ENCODE data around the gene CLEC4E. TPM values are rescaled to one million over a fixed set of nuclear protein-coding genes. Genes with fewer than 3 reads are reported as not detected.
"Not testable (repeated sequence)": the region's sequence is repeated elsewhere in the genome, so short reads cannot be mapped to it uniquely, and the experiment has no call there.

Gene CLEC4E
- total RNA-seq, 1 donor from 2014 or later: not detected

GRCh38 chr12:8572507-8572906 lies 31.8 kb upstream of the CLEC4E start:
- H3K27me3 Mint-ChIP-seq (ENCODE audit: unreplicated experiment): no peaks in the 10 kb centered on the region
- no peak overlapping the region for H3K27ac Mint-ChIP-seq (ENCODE audit: unreplicated experiment)
- DNase-seq (ENCODE audit: extremely low spot score, unreplicated experiment): no peak
- TF ChIP-seq, protein P1, sequence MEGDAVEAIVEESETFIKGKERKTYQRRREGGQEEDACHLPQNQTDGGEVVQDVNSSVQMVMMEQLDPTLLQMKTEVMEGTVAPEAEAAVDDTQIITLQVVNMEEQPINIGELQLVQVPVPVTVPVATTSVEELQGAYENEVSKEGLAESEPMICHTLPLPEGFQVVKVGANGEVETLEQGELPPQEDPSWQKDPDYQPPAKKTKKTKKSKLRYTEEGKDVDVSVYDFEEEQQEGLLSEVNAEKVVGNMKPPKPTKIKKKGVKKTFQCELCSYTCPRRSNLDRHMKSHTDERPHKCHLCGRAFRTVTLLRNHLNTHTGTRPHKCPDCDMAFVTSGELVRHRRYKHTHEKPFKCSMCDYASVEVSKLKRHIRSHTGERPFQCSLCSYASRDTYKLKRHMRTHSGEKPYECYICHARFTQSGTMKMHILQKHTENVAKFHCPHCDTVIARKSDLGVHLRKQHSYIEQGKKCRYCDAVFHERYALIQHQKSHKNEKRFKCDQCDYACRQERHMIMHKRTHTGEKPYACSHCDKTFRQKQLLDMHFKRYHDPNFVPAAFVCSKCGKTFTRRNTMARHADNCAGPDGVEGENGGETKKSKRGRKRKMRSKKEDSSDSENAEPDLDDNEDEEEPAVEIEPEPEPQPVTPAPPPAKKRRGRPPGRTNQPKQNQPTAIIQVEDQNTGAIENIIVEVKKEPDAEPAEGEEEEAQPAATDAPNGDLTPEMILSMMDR (IDR thresholded peaks at IDR 0.05): no peak
- H3K36me3 Mint-ChIP-seq (ENCODE audit: unreplicated experiment): no peaks in the 10 kb centered on the region
- no peaks in the 10 kb centered on the region for H3K4me1 Mint-ChIP-seq (ENCODE audit: unreplicated experiment)
- H3K4me3 Mint-ChIP-seq (ENCODE audit: unreplicated experiment): no peak overlapping the region
- H3K9me3 Mint-ChIP-seq (ENCODE audit: unreplicated experiment): no peaks in the 10 kb centered on the region

DNA sequence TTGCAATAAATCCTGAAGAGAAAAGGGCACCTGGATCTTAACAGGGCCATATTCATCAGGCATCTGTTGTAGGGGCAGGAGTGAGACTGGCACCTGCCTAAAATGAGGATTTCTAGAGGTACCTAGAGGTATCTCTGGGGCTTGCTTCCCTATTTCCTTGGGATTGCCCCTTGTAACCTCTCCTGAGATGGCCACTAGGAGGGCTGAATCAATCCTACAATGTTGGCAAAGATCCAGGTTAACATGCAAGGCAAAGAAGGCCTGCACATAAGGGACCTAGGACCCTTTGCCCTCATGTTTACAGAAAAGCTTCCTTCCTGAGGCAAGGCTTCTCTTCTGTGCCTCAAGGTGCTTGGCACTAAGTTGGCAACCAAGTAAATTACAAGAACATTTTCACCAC lies 25.8 kb upstream of the CLEC4E start:
- Mint-ChIP-seq H3K9me3 (ENCODE audit: unreplicated experiment) (peaks cover 6% of the 10 kb centered on the region), H3K4me1 (ENCODE audit: unreplicated experiment) (no peaks in the 10 kb centered on the region), H3K36me3 (ENCODE audit: unreplicated experiment) (no peaks in the 10 kb centered on the region), H3K4me3 (ENCODE audit: unreplicated experiment) (no peak overlapping the region), H3K27ac (ENCODE audit: unreplicated experiment) (no peak overlapping the region), H3K27me3 (ENCODE audit: unreplicated experiment) (no peaks in the 10 kb centered on the region)
- TF ChIP-seq, protein P1 (IDR thresholded peaks at IDR 0.05): no peak
- DNase-seq (ENCODE audit: extremely low spot score, unreplicated experiment): no peak

GRCh38 chr12:8566052-8566451 lies 25.3 kb upstream of the CLEC4E start:
- H3K9me3 Mint-ChIP-seq (ENCODE audit: unreplicated experiment): peaks cover 11% of the 10 kb centered on the region
- not testable (repeated sequence) for H3K4me3 Mint-ChIP-seq (ENCODE audit: unreplicated experiment); H3K27me3 Mint-ChIP-seq (ENCODE audit: unreplicated experiment); H3K36me3 Mint-ChIP-seq (ENCODE audit: unreplicated experiment); H3K27ac Mint-ChIP-seq (ENCODE audit: unreplicated experiment); DNase-seq (ENCODE audit: extremely low spot score, unreplicated experiment); H3K4me1 Mint-ChIP-seq (ENCODE audit: unreplicated experiment)

DNA sequence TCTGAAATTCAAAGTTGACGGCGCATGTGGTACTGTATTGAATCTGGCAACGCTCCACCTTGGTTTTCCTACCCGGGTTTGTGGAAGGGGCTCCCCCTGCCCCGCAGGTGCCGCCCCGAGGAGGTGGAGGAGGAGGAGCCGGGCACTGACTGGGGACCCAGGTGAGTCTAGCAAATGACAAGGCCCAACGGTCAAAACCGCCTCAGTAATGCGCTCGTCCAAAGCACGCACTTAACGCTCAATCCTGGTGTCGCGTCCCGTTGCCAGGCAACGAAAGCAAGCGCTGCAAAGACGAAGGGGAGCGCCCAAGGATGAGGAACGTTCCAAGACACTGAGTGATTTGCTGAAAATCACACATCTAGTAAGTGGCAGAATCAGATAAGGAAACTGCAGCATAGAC lies 24.0 kb upstream of the CLEC4E start:
- Mint-ChIP-seq H3K4me3 (ENCODE audit: unreplicated experiment) (no peak overlapping the region), H3K4me1 (ENCODE audit: unreplicated experiment) (no peaks in the 10 kb centered on the region), H3K27me3 (ENCODE audit: unreplicated experiment) (no peaks in the 10 kb centered on the region), H3K36me3 (ENCODE audit: unreplicated experiment) (no peaks in the 10 kb centered on the region), H3K27ac (ENCODE audit: unreplicated experiment) (no peak overlapping the region), H3K9me3 (ENCODE audit: unreplicated experiment) (peaks cover 12% of the 10 kb centered on the region)
- TF ChIP-seq, protein P1 (IDR thresholded peaks at IDR 0.05): no peak
- DNase-seq (ENCODE audit: extremely low spot score, unreplicated experiment): no peak

GRCh38 chr12:8563356-8563755 lies 22.7 kb upstream of the CLEC4E start:
- Mint-ChIP-seq H3K9me3 (ENCODE audit: unreplicated experiment) (peaks cover 12% of the 10 kb centered on the region), H3K4me1 (ENCODE audit: unreplicated experiment) (no peaks in the 10 kb centered on the region), H3K27ac (ENCODE audit: unreplicated experiment) (no peak overlapping the region), H3K27me3 (ENCODE audit: unreplicated experiment) (no peaks in the 10 kb centered on the region), H3K4me3 (ENCODE audit: unreplicated experiment) (no peak overlapping the region), H3K36me3 (ENCODE audit: unreplicated experiment) (no peaks in the 10 kb centered on the region)
- TF ChIP-seq, protein P1 (IDR thresholded peaks at IDR 0.05): no peak
- DNase-seq (ENCODE audit: extremely low spot score, unreplicated experiment): no peak

GRCh38 chr12:8562310-8562709 lies 21.6 kb upstream of the CLEC4E start:
- no peak overlapping the region for H3K4me3 Mint-ChIP-seq (ENCODE audit: unreplicated experiment)
- DNase-seq (ENCODE audit: extremely low spot score, unreplicated experiment): no peak
- TF ChIP-seq, protein P1 (IDR thresholded peaks at IDR 0.05): no peak
- H3K4me1 Mint-ChIP-seq (ENCODE audit: unreplicated experiment): no peaks in the 10 kb centered on the region
- H3K27me3 Mint-ChIP-seq (ENCODE audit: unreplicated experiment): no peaks in the 10 kb centered on the region
- no peaks in the 10 kb centered on the region for H3K36me3 Mint-ChIP-seq (ENCODE audit: unreplicated experiment)
- no peak overlapping the region for H3K27ac Mint-ChIP-seq (ENCODE audit: unreplicated experiment)
- peaks cover 12% of the 10 kb centered on the region for H3K9me3 Mint-ChIP-seq (ENCODE audit: unreplicated experiment)

Measured in osteocyte (in vitro differentiated cells).